GM23338 (cell line): ENCODE measurements around the gene HMOX2. TPM values are rescaled to one million over a fixed set of nuclear protein-coding genes. Genes with fewer than 3 reads are reported as not detected.

Experiments used
- ATAC-seq: fragments of 200-7000 bp; cut with Tn5 transposase; 3 replicates; pipeline ENCODE4 v1.9.1; 2020
- DNase-seq: peaks from one replicate; pipeline ENCODE4 v3.0.0-alpha.2; 2015; ENCODE audit warnings: low spot score
- H2AFZ ChIP-seq: fragments of 200-600 bp; sonication (generic); 2 replicates; pipeline ENCODE4 v1.8.0; 2016; ENCODE audit warnings: antibody characterized with exemption, mild to moderate bottlenecking, moderate library complexity
- H3F3A ChIP-seq: fragments of 200-600 bp; sonication (generic); replicated peaks from 2 replicates; pipeline ENCODE4 v1.8.0; 2017; ENCODE audit warnings: antibody characterized with exemption, mixed run types, low read depth
- H3K27ac ChIP-seq: fragments of 200-600 bp; sonication (generic); 2 replicates; pipeline ENCODE4 v1.6.1; 2016; ENCODE audit warnings: low read depth
- H3K27me3 ChIP-seq: fragments of 200-600 bp; sonication (generic); 2 replicates; pipeline ENCODE4 v1.8.0; 2016; ENCODE audit warnings: mild to moderate bottlenecking, mixed run types, moderate library complexity; ENCODE audit not compliant: insufficient read depth
- H3K36me3 ChIP-seq: fragments of 200-600 bp; sonication (generic); 2 replicates; pipeline ENCODE4 v1.8.0; 2016; ENCODE audit warnings: mild to moderate bottlenecking; ENCODE audit not compliant: insufficient read depth
- H3K4me1 ChIP-seq: fragments of 200-600 bp; sonication (generic); 2 replicates; pipeline ENCODE4 v1.8.0; 2016; ENCODE audit warnings: mild to moderate bottlenecking, moderate library complexity; ENCODE audit not compliant: insufficient read depth
- H3K4me2 ChIP-seq: fragments of 200-600 bp; sonication (generic); 2 replicates; pipeline ENCODE4 v1.7.1; 2017; ENCODE audit warnings: mixed run types
- H3K4me3 ChIP-seq: fragments of 200-600 bp; sonication (generic); 2 replicates; pipeline ENCODE4 v1.6.1; 2016; ENCODE audit warnings: mixed run types
- H3K79me2 ChIP-seq: fragments of 200-600 bp; sonication (generic); replicated peaks from 2 replicates; pipeline ENCODE4 v1.8.0; 2017; ENCODE audit warnings: mild to moderate bottlenecking; ENCODE audit not compliant: insufficient read depth
- H3K9me2 ChIP-seq: fragments of 200-600 bp; sonication (generic); 2 replicates; pipeline ENCODE4 v1.8.0; 2017; ENCODE audit not compliant: insufficient read depth
- H4K20me1 ChIP-seq: fragments of 200-600 bp; sonication (generic); replicated peaks from 2 replicates; pipeline ENCODE4 v1.8.0; 2017; ENCODE audit warnings: mild to moderate bottlenecking; ENCODE audit not compliant: insufficient read depth
- H3K27ac Mint-ChIP-seq: 2 replicates; pipeline ENCODE4 v1.8.0; 2020; ENCODE audit warnings: inconsistent platforms, mild to moderate bottlenecking, moderate library complexity, mixed read lengths
- H3K27me3 Mint-ChIP-seq: 3 replicates; pipeline ENCODE4 v1.8.0; 2022; ENCODE audit warnings: low read depth, mild to moderate bottlenecking, moderate library complexity, mixed read lengths, inconsistent platforms; ENCODE audit not compliant: insufficient read depth, poor library complexity
- H3K36me3 Mint-ChIP-seq: 3 replicates; pipeline ENCODE4 v1.8.0; 2021; ENCODE audit warnings: low read depth, mild to moderate bottlenecking, inconsistent platforms, moderate library complexity, mixed read lengths
- H3K4me1 Mint-ChIP-seq: 3 replicates; pipeline ENCODE4 v1.8.0; 2020; ENCODE audit warnings: mild to moderate bottlenecking, inconsistent platforms, mixed read lengths
- H3K4me3 Mint-ChIP-seq: 3 replicates; pipeline ENCODE4 v1.8.0; 2021; ENCODE audit warnings: moderate library complexity, mild to moderate bottlenecking, inconsistent platforms, mixed read lengths
- H3K9me3 Mint-ChIP-seq: 3 replicates; pipeline ENCODE4 v1.8.0; 2020; ENCODE audit warnings: moderate library complexity, mild to moderate bottlenecking, inconsistent platforms, mixed read lengths
- CREB1 ChIP-seq: fragments of 250-450 bp; sonication (Bioruptor Pico); IDR thresholded peaks from 2 replicates; pipeline ENCODE4 v1.5.0; 2020; ENCODE audit warnings: low read depth, mild to moderate bottlenecking, moderate library complexity
- EZH2 ChIP-seq: fragments of 200-600 bp; sonication (generic); IDR thresholded peaks from one replicate; pipeline ENCODE4 v1.8.0; 2017; ENCODE audit warnings: antibody characterized with exemption, mild to moderate bottlenecking, low read depth; ENCODE audit not compliant: unreplicated experiment
- EZH2phosphoT487 ChIP-seq: fragments of 200-600 bp; sonication (generic); IDR thresholded peaks from one replicate; pipeline ENCODE4 v1.8.1; 2018; ENCODE audit warnings: antibody characterized with exemption; ENCODE audit not compliant: unreplicated experiment
- JUNB ChIP-seq: IDR thresholded peaks from one replicate; pipeline ENCODE4 v1.6.1; 2016; ENCODE audit warnings: antibody characterized with exemption; ENCODE audit not compliant: unreplicated experiment
- NANOG ChIP-seq: IDR thresholded peaks from 2 replicates; pipeline ENCODE4 v1.6.1; 2016; ENCODE audit warnings: antibody characterized with exemption, borderline replicate concordance
- POLR2AphosphoS5 ChIP-seq: IDR thresholded peaks from 2 replicates; pipeline ENCODE4 v1.6.1; 2016; ENCODE audit warnings: antibody characterized with exemption, low read depth
- STAT1 ChIP-seq: IDR thresholded peaks from one replicate; pipeline ENCODE4 v1.6.1; 2016; ENCODE audit warnings: antibody characterized with exemption; ENCODE audit not compliant: unreplicated experiment
- ZNF114 ChIP-seq: fragments of 250-450 bp; sonication (Bioruptor Pico); IDR thresholded peaks from 2 replicates; pipeline ENCODE4 v1.5.0; 2020; ENCODE audit warnings: mild to moderate bottlenecking, moderate library complexity
- ZNF331 ChIP-seq: fragments of 250-450 bp; sonication (Bioruptor Pico); IDR thresholded peaks from 2 replicates; pipeline ENCODE4 v1.5.0; 2020; ENCODE audit warnings: low read depth, mild to moderate bottlenecking, moderate library complexity
- polyA plus RNA-seq: library from polyadenylated mRNA; unstranded; fragments of >200 nt; fragmentation: Nextera tagmentation; extraction: Ambion mirVana; gene quantifications from 2 replicates; pipeline ENCODE4 v1.2.1, GENCODE V29; 2016
- total RNA-seq: library from RNA; depleted of rRNA; stranded (reverse); fragments of >200 nt; shearing (Covaris generic); gene quantifications from 2 replicates; pipeline ENCODE4 v1.2.3, GENCODE V29; 2014
- TF ChIP-seq, protein P1 (sequence below): IDR thresholded peaks from 2 replicates; pipeline ENCODE4 v1.6.1; 2016; ENCODE audit warnings: antibody characterized with exemption
- TF ChIP-seq, protein P2 (sequence below): fragments of 250-450 bp; sonication (Bioruptor Pico); IDR thresholded peaks from 2 replicates; pipeline ENCODE4 v1.5.0; 2020; ENCODE audit warnings: mild to moderate bottlenecking, moderate library complexity
- TF ChIP-seq, protein P3 (sequence below): IDR thresholded peaks from one replicate; pipeline ENCODE4 v1.6.1; 2018; ENCODE audit warnings: antibody characterized with exemption; ENCODE audit not compliant: unreplicated experiment
- TF ChIP-seq, protein P4 (sequence below), 2 experiments: fragments of 200-600 bp in 1 of 2; sonication (generic) in 1 of 2; conservative IDR thresholded peaks; 2 replicates each; pipeline versions ENCODE4 v1.5.1 to v1.6.1; 2016 to 2017; ENCODE audit warnings: antibody characterized with exemption in 2 of 2, low read depth in 2 of 2, mild to moderate bottlenecking in 2 of 2, moderate library complexity in 1 of 2

HMOX2 gene
- total and polyA plus RNA-seq, 2 experiments from 2014 or later, result 33.0 to 38.1 TPM

DNA sequence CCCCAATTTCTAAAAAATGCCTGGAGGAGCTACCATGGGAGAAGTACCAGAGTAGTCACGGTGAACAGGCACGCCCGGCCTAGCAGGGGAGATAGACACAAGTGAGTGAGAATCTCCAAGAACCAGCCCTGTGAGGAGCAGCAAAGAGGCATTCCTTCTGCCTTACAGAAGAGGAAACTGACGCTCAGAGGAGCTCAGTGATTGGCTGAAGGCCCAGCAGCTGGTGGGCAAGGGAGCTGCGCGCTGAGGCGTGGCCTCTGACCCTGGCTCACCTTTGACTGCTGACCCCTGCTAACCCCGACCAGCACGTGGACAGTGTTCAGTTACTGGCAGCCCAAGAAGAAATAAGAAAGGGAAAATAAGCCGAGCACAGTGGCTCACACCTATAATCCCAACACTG lies 81.8 kb downstream of the HMOX2 start:
- H3K27me3 Mint-ChIP-seq, result no peaks in the 10 kb centered on the region
- no peaks in the 10 kb centered on the region for H3K36me3 Mint-ChIP-seq
- no peak for DNase-seq
- H3K9me2 ChIP-seq, result no peaks in the 10 kb centered on the region
- TF ChIP-seq EZH2phosphoT487, result no peak
- TF ChIP-seq EZH2, result no peak
- TF ChIP-seq, protein P1, sequence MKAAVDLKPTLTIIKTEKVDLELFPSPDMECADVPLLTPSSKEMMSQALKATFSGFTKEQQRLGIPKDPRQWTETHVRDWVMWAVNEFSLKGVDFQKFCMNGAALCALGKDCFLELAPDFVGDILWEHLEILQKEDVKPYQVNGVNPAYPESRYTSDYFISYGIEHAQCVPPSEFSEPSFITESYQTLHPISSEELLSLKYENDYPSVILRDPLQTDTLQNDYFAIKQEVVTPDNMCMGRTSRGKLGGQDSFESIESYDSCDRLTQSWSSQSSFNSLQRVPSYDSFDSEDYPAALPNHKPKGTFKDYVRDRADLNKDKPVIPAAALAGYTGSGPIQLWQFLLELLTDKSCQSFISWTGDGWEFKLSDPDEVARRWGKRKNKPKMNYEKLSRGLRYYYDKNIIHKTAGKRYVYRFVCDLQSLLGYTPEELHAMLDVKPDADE, result no peak
- TF ChIP-seq, protein P2, sequence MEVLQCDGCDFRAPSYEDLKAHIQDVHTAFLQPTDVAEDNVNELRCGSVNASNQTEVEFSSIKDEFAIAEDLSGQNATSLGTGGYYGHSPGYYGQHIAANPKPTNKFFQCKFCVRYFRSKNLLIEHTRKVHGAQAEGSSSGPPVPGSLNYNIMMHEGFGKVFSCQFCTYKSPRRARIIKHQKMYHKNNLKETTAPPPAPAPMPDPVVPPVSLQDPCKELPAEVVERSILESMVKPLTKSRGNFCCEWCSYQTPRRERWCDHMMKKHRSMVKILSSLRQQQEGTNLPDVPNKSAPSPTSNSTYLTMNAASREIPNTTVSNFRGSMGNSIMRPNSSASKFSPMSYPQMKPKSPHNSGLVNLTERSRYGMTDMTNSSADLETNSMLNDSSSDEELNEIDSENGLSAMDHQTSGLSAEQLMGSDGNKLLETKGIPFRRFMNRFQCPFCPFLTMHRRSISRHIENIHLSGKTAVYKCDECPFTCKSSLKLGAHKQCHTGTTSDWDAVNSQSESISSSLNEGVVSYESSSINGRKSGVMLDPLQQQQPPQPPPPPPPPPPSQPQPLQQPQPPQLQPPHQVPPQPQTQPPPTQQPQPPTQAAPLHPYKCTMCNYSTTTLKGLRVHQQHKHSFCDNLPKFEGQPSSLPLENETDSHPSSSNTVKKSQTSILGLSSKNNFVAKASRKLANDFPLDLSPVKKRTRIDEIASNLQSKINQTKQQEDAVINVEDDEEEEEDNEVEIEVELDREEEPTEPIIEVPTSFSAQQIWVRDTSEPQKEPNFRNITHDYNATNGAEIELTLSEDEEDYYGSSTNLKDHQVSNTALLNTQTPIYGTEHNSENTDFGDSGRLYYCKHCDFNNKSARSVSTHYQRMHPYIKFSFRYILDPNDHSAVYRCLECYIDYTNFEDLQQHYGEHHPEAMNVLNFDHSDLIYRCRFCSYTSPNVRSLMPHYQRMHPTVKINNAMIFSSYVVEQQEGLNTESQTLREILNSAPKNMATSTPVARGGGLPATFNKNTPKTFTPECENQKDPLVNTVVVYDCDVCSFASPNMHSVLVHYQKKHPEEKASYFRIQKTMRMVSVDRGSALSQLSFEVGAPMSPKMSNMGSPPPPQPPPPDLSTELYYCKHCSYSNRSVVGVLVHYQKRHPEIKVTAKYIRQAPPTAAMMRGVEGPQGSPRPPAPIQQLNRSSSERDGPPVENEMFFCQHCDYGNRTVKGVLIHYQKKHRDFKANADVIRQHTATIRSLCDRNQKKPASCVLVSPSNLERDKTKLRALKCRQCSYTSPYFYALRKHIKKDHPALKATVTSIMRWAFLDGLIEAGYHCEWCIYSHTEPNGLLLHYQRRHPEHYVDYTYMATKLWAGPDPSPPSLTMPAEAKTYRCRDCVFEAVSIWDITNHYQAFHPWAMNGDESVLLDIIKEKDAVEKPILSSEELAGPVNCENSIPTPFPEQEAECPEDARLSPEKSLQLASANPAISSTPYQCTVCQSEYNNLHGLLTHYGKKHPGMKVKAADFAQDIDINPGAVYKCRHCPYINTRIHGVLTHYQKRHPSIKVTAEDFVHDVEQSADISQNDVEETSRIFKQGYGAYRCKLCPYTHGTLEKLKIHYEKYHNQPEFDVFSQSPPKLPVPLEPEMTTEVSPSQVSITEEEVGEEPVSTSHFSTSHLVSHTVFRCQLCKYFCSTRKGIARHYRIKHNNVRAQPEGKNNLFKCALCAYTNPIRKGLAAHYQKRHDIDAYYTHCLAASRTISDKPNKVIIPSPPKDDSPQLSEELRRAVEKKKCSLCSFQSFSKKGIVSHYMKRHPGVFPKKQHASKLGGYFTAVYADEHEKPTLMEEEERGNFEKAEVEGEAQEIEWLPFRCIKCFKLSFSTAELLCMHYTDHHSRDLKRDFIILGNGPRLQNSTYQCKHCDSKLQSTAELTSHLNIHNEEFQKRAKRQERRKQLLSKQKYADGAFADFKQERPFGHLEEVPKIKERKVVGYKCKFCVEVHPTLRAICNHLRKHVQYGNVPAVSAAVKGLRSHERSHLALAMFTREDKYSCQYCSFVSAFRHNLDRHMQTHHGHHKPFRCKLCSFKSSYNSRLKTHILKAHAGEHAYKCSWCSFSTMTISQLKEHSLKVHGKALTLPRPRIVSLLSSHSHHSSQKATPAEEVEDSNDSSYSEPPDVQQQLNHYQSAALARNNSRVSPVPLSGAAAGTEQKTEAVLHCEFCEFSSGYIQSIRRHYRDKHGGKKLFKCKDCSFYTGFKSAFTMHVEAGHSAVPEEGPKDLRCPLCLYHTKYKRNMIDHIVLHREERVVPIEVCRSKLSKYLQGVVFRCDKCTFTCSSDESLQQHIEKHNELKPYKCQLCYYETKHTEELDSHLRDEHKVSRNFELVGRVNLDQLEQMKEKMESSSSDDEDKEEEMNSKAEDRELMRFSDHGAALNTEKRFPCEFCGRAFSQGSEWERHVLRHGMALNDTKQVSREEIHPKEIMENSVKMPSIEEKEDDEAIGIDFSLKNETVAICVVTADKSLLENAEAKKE (CRISPR knock-in tag), result no peak
- TF ChIP-seq ZNF331 (CRISPR knock-in tag), result no peak
- TF ChIP-seq STAT1, result no peak
- no peak for TF ChIP-seq ZNF114 (CRISPR knock-in tag)
- TF ChIP-seq, protein P3, sequence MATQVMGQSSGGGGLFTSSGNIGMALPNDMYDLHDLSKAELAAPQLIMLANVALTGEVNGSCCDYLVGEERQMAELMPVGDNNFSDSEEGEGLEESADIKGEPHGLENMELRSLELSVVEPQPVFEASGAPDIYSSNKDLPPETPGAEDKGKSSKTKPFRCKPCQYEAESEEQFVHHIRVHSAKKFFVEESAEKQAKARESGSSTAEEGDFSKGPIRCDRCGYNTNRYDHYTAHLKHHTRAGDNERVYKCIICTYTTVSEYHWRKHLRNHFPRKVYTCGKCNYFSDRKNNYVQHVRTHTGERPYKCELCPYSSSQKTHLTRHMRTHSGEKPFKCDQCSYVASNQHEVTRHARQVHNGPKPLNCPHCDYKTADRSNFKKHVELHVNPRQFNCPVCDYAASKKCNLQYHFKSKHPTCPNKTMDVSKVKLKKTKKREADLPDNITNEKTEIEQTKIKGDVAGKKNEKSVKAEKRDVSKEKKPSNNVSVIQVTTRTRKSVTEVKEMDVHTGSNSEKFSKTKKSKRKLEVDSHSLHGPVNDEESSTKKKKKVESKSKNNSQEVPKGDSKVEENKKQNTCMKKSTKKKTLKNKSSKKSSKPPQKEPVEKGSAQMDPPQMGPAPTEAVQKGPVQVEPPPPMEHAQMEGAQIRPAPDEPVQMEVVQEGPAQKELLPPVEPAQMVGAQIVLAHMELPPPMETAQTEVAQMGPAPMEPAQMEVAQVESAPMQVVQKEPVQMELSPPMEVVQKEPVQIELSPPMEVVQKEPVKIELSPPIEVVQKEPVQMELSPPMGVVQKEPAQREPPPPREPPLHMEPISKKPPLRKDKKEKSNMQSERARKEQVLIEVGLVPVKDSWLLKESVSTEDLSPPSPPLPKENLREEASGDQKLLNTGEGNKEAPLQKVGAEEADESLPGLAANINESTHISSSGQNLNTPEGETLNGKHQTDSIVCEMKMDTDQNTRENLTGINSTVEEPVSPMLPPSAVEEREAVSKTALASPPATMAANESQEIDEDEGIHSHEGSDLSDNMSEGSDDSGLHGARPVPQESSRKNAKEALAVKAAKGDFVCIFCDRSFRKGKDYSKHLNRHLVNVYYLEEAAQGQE, result no peak
- TF ChIP-seq POLR2AphosphoS5, result no peak
- TF ChIP-seq JUNB, result no peak
- TF ChIP-seq, protein P4, sequence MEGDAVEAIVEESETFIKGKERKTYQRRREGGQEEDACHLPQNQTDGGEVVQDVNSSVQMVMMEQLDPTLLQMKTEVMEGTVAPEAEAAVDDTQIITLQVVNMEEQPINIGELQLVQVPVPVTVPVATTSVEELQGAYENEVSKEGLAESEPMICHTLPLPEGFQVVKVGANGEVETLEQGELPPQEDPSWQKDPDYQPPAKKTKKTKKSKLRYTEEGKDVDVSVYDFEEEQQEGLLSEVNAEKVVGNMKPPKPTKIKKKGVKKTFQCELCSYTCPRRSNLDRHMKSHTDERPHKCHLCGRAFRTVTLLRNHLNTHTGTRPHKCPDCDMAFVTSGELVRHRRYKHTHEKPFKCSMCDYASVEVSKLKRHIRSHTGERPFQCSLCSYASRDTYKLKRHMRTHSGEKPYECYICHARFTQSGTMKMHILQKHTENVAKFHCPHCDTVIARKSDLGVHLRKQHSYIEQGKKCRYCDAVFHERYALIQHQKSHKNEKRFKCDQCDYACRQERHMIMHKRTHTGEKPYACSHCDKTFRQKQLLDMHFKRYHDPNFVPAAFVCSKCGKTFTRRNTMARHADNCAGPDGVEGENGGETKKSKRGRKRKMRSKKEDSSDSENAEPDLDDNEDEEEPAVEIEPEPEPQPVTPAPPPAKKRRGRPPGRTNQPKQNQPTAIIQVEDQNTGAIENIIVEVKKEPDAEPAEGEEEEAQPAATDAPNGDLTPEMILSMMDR (conservative IDR thresholded peaks at IDR 0.05; ENCODE audit: low read depth in 2 of 2), result no peak
- no peak for TF ChIP-seq CREB1 (CRISPR knock-in tag)
- TF ChIP-seq NANOG, result no peak
- H3K4me1 ChIP-seq, result no peaks in the 10 kb centered on the region
- H3K4me2 ChIP-seq, result no peak overlapping the region
- no peaks in the 10 kb centered on the region for H3K27me3 ChIP-seq
- no peak for ATAC-seq
- peaks cover 4% of the 10 kb centered on the region; the same call in 1 of the 3 replicates for H3K4me1 Mint-ChIP-seq
- no peak overlapping the region for H3K27ac Mint-ChIP-seq
- H3K4me3 ChIP-seq, result no peak overlapping the region
- H4K20me1 ChIP-seq, result no peaks in the 10 kb centered on the region
- no peak overlapping the region for H2AFZ ChIP-seq
- H3K79me2 ChIP-seq, result no peaks in the 10 kb centered on the region
- no peak overlapping the region for H3K27ac ChIP-seq
- H3K36me3 ChIP-seq, result no peaks in the 10 kb centered on the region
- no peak overlapping the region for H3K4me3 Mint-ChIP-seq
- no peaks in the 10 kb centered on the region for H3F3A ChIP-seq
- no peaks in the 10 kb centered on the region; the same call in 2 of the 3 replicates for H3K9me3 Mint-ChIP-seq
